Right atrium auricular region (tissue), 2 donors: ENCODE measurements around the gene TBXAS1. TPM values are rescaled to one million over a fixed set of nuclear protein-coding genes. Genes with fewer than 3 reads are reported as not detected.

Experiments used
- DNase-seq: peaks from one replicate; pipeline ENCODE4 v3.0.0-alpha.2; 2019; ENCODE audit warnings: low spot score
- H3K27ac ChIP-seq, 2 donors: fragments of 200-600 bp; sonication (generic); 1 replicate in 1 of 2; 2 replicates in 1 of 2; pipeline ENCODE4 v1.5.1; 2016 to 2019
- H3K27me3 ChIP-seq, 2 donors: fragments of 200-600 bp; sonication (generic); one replicate each; pipeline versions ENCODE4 v1.5.1 to v1.6.0; 2017 to 2019
- H3K36me3 ChIP-seq: fragments of 200-600 bp; sonication (generic); one replicate; pipeline ENCODE4 v1.5.1; 2016
- H3K4me1 ChIP-seq, 2 donors: fragments of 200-600 bp; sonication (generic); one replicate each; pipeline versions ENCODE4 v1.5.1 to v1.6.0; 2017 to 2019
- H3K4me3 ChIP-seq, 2 donors: fragments of 200-600 bp; sonication (generic); 1 replicate in 1 of 2; 2 replicates in 1 of 2; pipeline ENCODE4 v1.5.1; 2017 to 2019; ENCODE audit warnings: mild to moderate bottlenecking in 1 of 2, moderate library complexity in 1 of 2
- H3K9me3 ChIP-seq, 2 donors: fragments of 200-600 bp; sonication (generic); one replicate each; pipeline ENCODE4 v1.5.1; 2019
- CTCF ChIP-seq, 2 donors: fragments of 200-600 bp; sonication (generic); IDR thresholded peaks; one replicate each; pipeline ENCODE4 v1.5.1; 2019; ENCODE audit warnings: antibody characterized with exemption in 2 of 2
- total RNA-seq, 2 donors: library from RNA; depleted of rRNA; stranded (reverse); fragments of >200 nt; gene quantifications; one replicate each; pipeline ENCODE4 v1.1.0, GENCODE V29; 2016

The TBXAS1 gene
- total RNA-seq, 2 donors from 2014 or later, result 4.6 to 15.3 TPM

- H3K4me1 ChIP-seq, result no peaks in the 10 kb centered on the region
Observed at GRCh38 chr7:139860090-139860775, 31.2 kb downstream of the TBXAS1 start.

GRCh38 chr7:139861803-139862202, 32.7 kb downstream of the TBXAS1 start:
- DNase-seq, result peak; percentile 11
- H3K27ac ChIP-seq, result no peak overlapping the region
- TF ChIP-seq CTCF (IDR thresholded peaks at IDR 0.05), result no peak

More at GRCh38 chr7:139860090-139860775, 31.2 kb downstream of the TBXAS1 start:
- Histone ChIP-seq H3K9me3 (peaks cover 0 to 7% of the 10 kb centered on the region in 2 donors), H3K36me3 (no peaks in the 10 kb centered on the region), H3K27ac (peak overlapping the region in 1 of 2 donors; percentile 32), H3K27me3 (no peaks in the 10 kb centered on the region), H3K4me3 (no peak overlapping the region)
- DNase-seq, result peak; percentile 60
- TF ChIP-seq CTCF (IDR thresholded peaks at IDR 0.05), result no peak

GRCh38 chr7:139866047-139866837, 37.2 kb downstream of the TBXAS1 start:
- Histone ChIP-seq H3K4me3 (no peak overlapping the region), H3K36me3 (no peaks in the 10 kb centered on the region), H3K4me1 (peaks cover 0 to 6% of the 10 kb centered on the region in 2 donors), H3K9me3 (peaks cover 0 to 7% of the 10 kb centered on the region in 2 donors), H3K27me3 (no peaks in the 10 kb centered on the region), H3K27ac (no peak overlapping the region)
- no peak for TF ChIP-seq CTCF (IDR thresholded peaks at IDR 0.05)
- peak; percentile 5 for DNase-seq

More at GRCh38 chr7:139861803-139862202, 32.7 kb downstream of the TBXAS1 start:
- Histone ChIP-seq H3K4me1 (no peaks in the 10 kb centered on the region), H3K36me3 (no peaks in the 10 kb centered on the region), H3K27me3 (no peaks in the 10 kb centered on the region), H3K9me3 (peaks cover 0 to 7% of the 10 kb centered on the region in 2 donors), H3K4me3 (no peak overlapping the region)

GRCh38 chr7:139867847-139868246, 38.8 kb downstream of the TBXAS1 start:
- Histone ChIP-seq H3K4me3 (no peak overlapping the region), H3K9me3 (peaks cover 0 to 7% of the 10 kb centered on the region in 2 donors), H3K27me3 (no peaks in the 10 kb centered on the region), H3K27ac (no peak overlapping the region), H3K36me3 (no peaks in the 10 kb centered on the region), H3K4me1 (peaks cover 0 to 8% of the 10 kb centered on the region in 2 donors)
- DNase-seq, result no peak
- TF ChIP-seq CTCF (IDR thresholded peaks at IDR 0.05), result no peak

GRCh38 chr7:139869886-139870285, 40.8 kb downstream of the TBXAS1 start:
- Histone ChIP-seq H3K36me3 (no peaks in the 10 kb centered on the region), H3K27ac (no peak overlapping the region), H3K4me3 (no peak overlapping the region), H3K4me1 (peaks cover 0 to 8% of the 10 kb centered on the region in 2 donors), H3K9me3 (no peaks in the 10 kb centered on the region), H3K27me3 (no peaks in the 10 kb centered on the region)
- TF ChIP-seq CTCF (IDR thresholded peaks at IDR 0.05), result no peak
- peak; percentile 52 for DNase-seq
